ENCODE results near the gene PAM. TPM values are rescaled to one million over a fixed set of nuclear protein-coding genes. Genes with fewer than 3 reads are reported as not detected.

Gene PAM
- total RNA-seq, 1 experiment from 2014 or later = 257 TPM

GRCh38 chr5:102787134-102787533 lies 32.0 kb downstream of the PAM start:
- Histone ChIP-seq H3K4me1 (ENCODE audit: control insufficient read depth in 1 of 2, insufficient read depth in 2 of 2, low read length in 2 of 2) (peaks cover 7 to 28% of the 10 kb centered on the region in 2 experiments), H3K36me3 (ENCODE audit: control insufficient read depth in 1 of 2, insufficient read depth in 2 of 2, low read length in 2 of 2) (no peaks in the 10 kb centered on the region), H3K79me2 (ENCODE audit: insufficient read depth, low read length) (peaks cover 77% of the 10 kb centered on the region), H3K9ac (ENCODE audit: low read length) (no peak overlapping the region), H3K9me3 (ENCODE audit: control insufficient read depth in 1 of 2, insufficient read depth in 1 of 2, low read depth in 1 of 2, low read length in 2 of 2) (no peaks in the 10 kb centered on the region), H4K20me1 (ENCODE audit: insufficient read depth) (no peaks in the 10 kb centered on the region), H3K27ac (ENCODE audit: low read depth, low read length) (no peak overlapping the region), H3K4me3 (replicated peaks in 1 of 2; ENCODE audit: low read depth in 1 of 2, low read length in 2 of 2) (no peak overlapping the region), H2AFZ (ENCODE audit: low read depth, low read length, poor library complexity, severe bottlenecking) (no peak overlapping the region), H3K27me3 (ENCODE audit: insufficient read depth, low read length) (no peaks in the 10 kb centered on the region), H3K9me2 (ENCODE audit: insufficient read depth) (no peaks in the 10 kb centered on the region; the same call in 1 of the 2 replicates), H3K4me2 (ENCODE audit: low read length) (no peak overlapping the region)
- ATAC-seq (no peak), DNase-seq (ENCODE audit: low read depth, low spot score) (no peak)
- CTCF ChIA-PET = no interaction called here
- RAD21 ChIA-PET (ENCODE audit: low non-redundant PET in 1 of 2, low total read pairs in 2 of 2, uncharacterized antibody in 2 of 2, unreplicated experiment in 2 of 2) = no interaction called here
- no TSS peak for BruUV-seq (replicated peaks)
- POLR2A ChIA-PET = no interaction called here
- TF ChIP-seq, protein P1, sequence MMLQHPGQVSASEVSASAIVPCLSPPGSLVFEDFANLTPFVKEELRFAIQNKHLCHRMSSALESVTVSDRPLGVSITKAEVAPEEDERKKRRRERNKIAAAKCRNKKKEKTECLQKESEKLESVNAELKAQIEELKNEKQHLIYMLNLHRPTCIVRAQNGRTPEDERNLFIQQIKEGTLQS (IDR thresholded peaks at IDR 0.05) = no peak
- TF ChIP-seq FOSL1 (IDR thresholded peaks at IDR 0.05; ENCODE audit: low read depth) (no peak), TCF7L2 (IDR thresholded peaks at IDR 0.05; ENCODE audit: borderline replicate concordance, extremely low read depth, insufficient read depth, insufficient read length) (no peak), ELF1 (IDR thresholded peaks at IDR 0.05; ENCODE audit: borderline replicate concordance, low read depth) (no peak), EZH2 (IDR thresholded peaks at IDR 0.05) (no peak), SIN3A (IDR thresholded peaks at IDR 0.05; ENCODE audit: low read depth) (no peak), JUND (IDR thresholded peaks at IDR 0.05) (no peak), ZNF274 (IDR thresholded peaks at IDR 0.05; ENCODE audit: low read depth, low read length) (no peak), EZH2phosphoT487 (IDR thresholded peaks at IDR 0.05; ENCODE audit: borderline replicate concordance) (no peak), MAX (IDR thresholded peaks at IDR 0.05) (no peak)
- intact Hi-C loops (cut with micrococcal nuclease) = no loop called here

GRCh38 chr5:102788788-102789187 lies 33.7 kb downstream of the PAM start:
- no peak overlapping the region for H2AFZ ChIP-seq (ENCODE audit: low read depth, low read length, poor library complexity, severe bottlenecking)
- H3K4me1 ChIP-seq (ENCODE audit: control insufficient read depth in 1 of 2, insufficient read depth in 2 of 2, low read length in 2 of 2) = peaks cover 0 to 22% of the 10 kb centered on the region in 2 experiments; a peak in 1 of 4 replicates
- H3K9me3 ChIP-seq (ENCODE audit: control insufficient read depth in 1 of 2, insufficient read depth in 1 of 2, low read depth in 1 of 2, low read length in 2 of 2) = no peaks in the 10 kb centered on the region
- intact Hi-C loops (cut with micrococcal nuclease) = loop anchor here (1.0 kb wide), 1 partner anchor 109 kb away; no protein-coding TSS in a partner anchor
- H3K36me3 ChIP-seq (ENCODE audit: control insufficient read depth in 1 of 2, insufficient read depth in 2 of 2, low read length in 2 of 2) = no peaks in the 10 kb centered on the region
- no peaks in the 10 kb centered on the region for H3K27me3 ChIP-seq (ENCODE audit: insufficient read depth, low read length)
- DNase-seq (ENCODE audit: low read depth, low spot score) = no peak
- H3K9me2 ChIP-seq (ENCODE audit: insufficient read depth) = no peaks in the 10 kb centered on the region; the same call in 1 of the 2 replicates
- BruUV-seq (replicated peaks) = no TSS peak
- H4K20me1 ChIP-seq (ENCODE audit: insufficient read depth) = no peaks in the 10 kb centered on the region
- no peak overlapping the region for H3K4me2 ChIP-seq (ENCODE audit: low read length)
- peaks cover 70% of the 10 kb centered on the region for H3K79me2 ChIP-seq (ENCODE audit: insufficient read depth, low read length)
- H3K9ac ChIP-seq (ENCODE audit: low read length) = no peak overlapping the region
- ChIA-PET CTCF (no interaction called here), RAD21 (ENCODE audit: low non-redundant PET in 1 of 2, low total read pairs in 2 of 2, uncharacterized antibody in 2 of 2, unreplicated experiment in 2 of 2) (no interaction called here), POLR2A (no interaction called here)
- no peak overlapping the region for H3K27ac ChIP-seq (ENCODE audit: low read depth, low read length)
- ATAC-seq = no peak
- no peak overlapping the region for H3K4me3 ChIP-seq (replicated peaks in 1 of 2; ENCODE audit: low read depth in 1 of 2, low read length in 2 of 2)
- TF ChIP-seq ELF1 (IDR thresholded peaks at IDR 0.05; ENCODE audit: borderline replicate concordance, low read depth) (no peak), POLR2AphosphoS5 (IDR thresholded peaks at IDR 0.05; ENCODE audit: low read depth, low read length) (no peak), EZH2 (IDR thresholded peaks at IDR 0.05) (no peak), SIN3A (IDR thresholded peaks at IDR 0.05; ENCODE audit: low read depth) (no peak), ZFX (IDR thresholded peaks at IDR 0.05) (no peak), EZH2phosphoT487 (IDR thresholded peaks at IDR 0.05; ENCODE audit: borderline replicate concordance) (no peak), ZBTB33 (IDR thresholded peaks at IDR 0.05; ENCODE audit: extremely low read depth, insufficient replicate concordance, low read length) (no peak), SP1 (IDR thresholded peaks at IDR 0.05; ENCODE audit: low read depth) (no peak), TCF7L2 (IDR thresholded peaks at IDR 0.05; ENCODE audit: borderline replicate concordance, extremely low read depth, insufficient read depth, insufficient read length) (no peak)
- TF ChIP-seq, protein P2, sequence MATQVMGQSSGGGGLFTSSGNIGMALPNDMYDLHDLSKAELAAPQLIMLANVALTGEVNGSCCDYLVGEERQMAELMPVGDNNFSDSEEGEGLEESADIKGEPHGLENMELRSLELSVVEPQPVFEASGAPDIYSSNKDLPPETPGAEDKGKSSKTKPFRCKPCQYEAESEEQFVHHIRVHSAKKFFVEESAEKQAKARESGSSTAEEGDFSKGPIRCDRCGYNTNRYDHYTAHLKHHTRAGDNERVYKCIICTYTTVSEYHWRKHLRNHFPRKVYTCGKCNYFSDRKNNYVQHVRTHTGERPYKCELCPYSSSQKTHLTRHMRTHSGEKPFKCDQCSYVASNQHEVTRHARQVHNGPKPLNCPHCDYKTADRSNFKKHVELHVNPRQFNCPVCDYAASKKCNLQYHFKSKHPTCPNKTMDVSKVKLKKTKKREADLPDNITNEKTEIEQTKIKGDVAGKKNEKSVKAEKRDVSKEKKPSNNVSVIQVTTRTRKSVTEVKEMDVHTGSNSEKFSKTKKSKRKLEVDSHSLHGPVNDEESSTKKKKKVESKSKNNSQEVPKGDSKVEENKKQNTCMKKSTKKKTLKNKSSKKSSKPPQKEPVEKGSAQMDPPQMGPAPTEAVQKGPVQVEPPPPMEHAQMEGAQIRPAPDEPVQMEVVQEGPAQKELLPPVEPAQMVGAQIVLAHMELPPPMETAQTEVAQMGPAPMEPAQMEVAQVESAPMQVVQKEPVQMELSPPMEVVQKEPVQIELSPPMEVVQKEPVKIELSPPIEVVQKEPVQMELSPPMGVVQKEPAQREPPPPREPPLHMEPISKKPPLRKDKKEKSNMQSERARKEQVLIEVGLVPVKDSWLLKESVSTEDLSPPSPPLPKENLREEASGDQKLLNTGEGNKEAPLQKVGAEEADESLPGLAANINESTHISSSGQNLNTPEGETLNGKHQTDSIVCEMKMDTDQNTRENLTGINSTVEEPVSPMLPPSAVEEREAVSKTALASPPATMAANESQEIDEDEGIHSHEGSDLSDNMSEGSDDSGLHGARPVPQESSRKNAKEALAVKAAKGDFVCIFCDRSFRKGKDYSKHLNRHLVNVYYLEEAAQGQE (IDR thresholded peaks at IDR 0.05; ENCODE audit: low read depth) = no peak
